ENCODE measurements around the gene FURIN.
"Not testable (repeated sequence)": the region's sequence is repeated elsewhere in the genome, so short reads cannot be mapped to it uniquely, and the experiment has no call there.

The FURIN gene

GRCh38 chr15:90870354-90871138 lies 2.2 kb downstream of the FURIN start:
- peak in 1 of 14 donors; percentile 34 for DNase-seq

- DNase-seq, result peak in 7 of 14 donors; percentile 20 to 54 (median 37)
These were observed 2.8 kb downstream of the FURIN start for GRCh38 chr15:90871139-90871715.

GRCh38 chr15:90871716-90872485 lies 3.5 kb downstream of the FURIN start:
- DNase-seq, result peak in 4 of 14 donors; percentile 12 to 51 (median 39)

- DNase-seq, result peak in 2 of 14 donors; percentile 13 to 60
These were observed 4.2 kb downstream of the FURIN start for GRCh38 chr15:90872486-90873184.

- no peak for DNase-seq
These were observed 5.2 kb downstream of the FURIN start for GRCh38 chr15:90873488-90873997.

- DNase-seq, result peak in 1 of 14 donors; percentile 32
These were observed 5.7 kb downstream of the FURIN start for GRCh38 chr15:90873998-90874605.

- DNase-seq, result not testable (repeated sequence)
These were observed 6.6 kb downstream of the FURIN start for GRCh38 chr15:90874986-90875385.

- no peak for DNase-seq
These were observed 7.2 kb downstream of the FURIN start for GRCh38 chr15:90875549-90875981.

GRCh38 chr15:90876046-90876445 lies 7.7 kb downstream of the FURIN start:
- no peak for DNase-seq

GRCh38 chr15:90876512-90877170 lies 8.3 kb downstream of the FURIN start:
- no peak for DNase-seq

- DNase-seq, result no peak
These were observed 8.9 kb downstream of the FURIN start for GRCh38 chr15:90877315-90877714.

- no peak for DNase-seq
These were observed 9.6 kb downstream of the FURIN start for GRCh38 chr15:90877996-90878395.

- no peak for DNase-seq
These were observed 10.3 kb downstream of the FURIN start for GRCh38 chr15:90878660-90879059.

GRCh38 chr15:90879730-90880366 lies 11.5 kb downstream of the FURIN start:
- no peak for DNase-seq

GRCh38 chr15:90880381-90881145 lies 12.2 kb downstream of the FURIN start:
- DNase-seq, result no peak

GRCh38 chr15:90881181-90881977 lies 13.0 kb downstream of the FURIN start:
- no peak for DNase-seq

GRCh38 chr15:90881978-90882721 lies 13.8 kb downstream of the FURIN start:
- DNase-seq, result no peak

- no peak for DNase-seq
These were observed 14.6 kb downstream of the FURIN start for GRCh38 chr15:90882781-90883525.
